Sigmoid colon (tissue), 3 donors: ENCODE results near the gene ACAT2.

Experiments
- POLR2A ChIP-seq, 2 donors: fragments of 450-650 bp; IDR thresholded peaks; one replicate each; pipeline ENCODE4 v1.6.1; 2016; ENCODE audit warnings: antibody characterized with exemption in 2 of 2, mild to moderate bottlenecking in 2 of 2, moderate library complexity in 2 of 2
- TF ChIP-seq, protein P1 (sequence below), 4 experiments: fragments of 450-650 bp in 3 of 4; fragments of 200-600 bp in 1 of 4; IDR thresholded peaks; one replicate each; pipeline ENCODE4 v1.5.1; 2016 to 2019; ENCODE audit warnings: antibody characterized with exemption in 4 of 4, mild to moderate bottlenecking in 3 of 4, moderate library complexity in 2 of 4

DNA sequence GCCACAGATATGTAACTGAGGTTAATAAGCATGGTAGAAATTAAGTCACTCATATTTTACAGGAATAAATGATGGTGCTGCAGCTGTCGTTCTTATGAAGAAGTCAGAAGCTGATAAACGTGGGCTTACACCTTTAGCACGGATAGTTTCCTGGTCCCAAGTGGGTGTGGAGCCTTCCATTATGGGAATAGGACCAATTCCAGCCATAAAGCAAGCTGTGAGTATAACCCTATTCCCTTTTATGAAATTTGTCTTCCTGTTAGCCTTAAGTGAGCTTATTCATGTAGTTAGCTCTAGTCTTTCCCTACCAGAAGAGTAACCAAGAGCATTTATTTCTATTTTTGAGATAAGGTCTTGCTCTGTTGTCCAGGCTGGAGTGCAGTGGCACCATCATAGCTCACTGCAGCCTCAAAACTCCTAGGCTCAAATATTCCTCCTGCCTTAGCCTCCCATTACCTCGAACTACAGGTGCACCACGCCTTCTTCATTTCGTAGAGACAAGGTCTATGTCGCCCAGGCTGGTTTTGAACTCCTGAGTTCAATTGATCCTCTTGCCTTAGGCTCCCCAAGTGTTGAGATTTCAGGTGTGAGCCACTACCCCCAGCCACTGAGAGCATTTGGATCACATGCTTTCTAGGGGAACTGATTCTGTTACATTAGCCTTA is 15.5 kb downstream of the ACAT2 start:
- TF ChIP-seq, protein P1, sequence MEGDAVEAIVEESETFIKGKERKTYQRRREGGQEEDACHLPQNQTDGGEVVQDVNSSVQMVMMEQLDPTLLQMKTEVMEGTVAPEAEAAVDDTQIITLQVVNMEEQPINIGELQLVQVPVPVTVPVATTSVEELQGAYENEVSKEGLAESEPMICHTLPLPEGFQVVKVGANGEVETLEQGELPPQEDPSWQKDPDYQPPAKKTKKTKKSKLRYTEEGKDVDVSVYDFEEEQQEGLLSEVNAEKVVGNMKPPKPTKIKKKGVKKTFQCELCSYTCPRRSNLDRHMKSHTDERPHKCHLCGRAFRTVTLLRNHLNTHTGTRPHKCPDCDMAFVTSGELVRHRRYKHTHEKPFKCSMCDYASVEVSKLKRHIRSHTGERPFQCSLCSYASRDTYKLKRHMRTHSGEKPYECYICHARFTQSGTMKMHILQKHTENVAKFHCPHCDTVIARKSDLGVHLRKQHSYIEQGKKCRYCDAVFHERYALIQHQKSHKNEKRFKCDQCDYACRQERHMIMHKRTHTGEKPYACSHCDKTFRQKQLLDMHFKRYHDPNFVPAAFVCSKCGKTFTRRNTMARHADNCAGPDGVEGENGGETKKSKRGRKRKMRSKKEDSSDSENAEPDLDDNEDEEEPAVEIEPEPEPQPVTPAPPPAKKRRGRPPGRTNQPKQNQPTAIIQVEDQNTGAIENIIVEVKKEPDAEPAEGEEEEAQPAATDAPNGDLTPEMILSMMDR (IDR thresholded peaks at IDR 0.05) = no peak
- no peak for TF ChIP-seq POLR2A (IDR thresholded peaks at IDR 0.05)
